K562 (cell line): ENCODE data around the gene CCDC73. TPM values are rescaled to one million over a fixed set of nuclear protein-coding genes. Genes with fewer than 3 reads are reported as not detected.

Experiments
- CCNT2 ChIP-seq: IDR thresholded peaks from 2 replicates; pipeline ENCODE4 v1.6.1; 2011; ENCODE audit warnings: borderline replicate concordance, low read depth, mild to moderate bottlenecking, moderate library complexity, mixed read lengths, low read length; ENCODE audit not compliant: insufficient read length; ENCODE audit errors: extremely low read depth
- GATAD2B ChIP-seq: fragments of 450-650 bp; IDR thresholded peaks from 2 replicates; pipeline ENCODE4 v1.6.1; 2017; ENCODE audit warnings: mild to moderate bottlenecking, borderline replicate concordance
- MCM2 ChIP-seq: fragments of 450-650 bp; IDR thresholded peaks from 2 replicates; pipeline ENCODE4 v1.6.1; 2017; ENCODE audit warnings: low read depth, mild to moderate bottlenecking
- NCOA1 ChIP-seq: fragments of 450-650 bp; IDR thresholded peaks from 2 replicates; pipeline ENCODE4 v1.6.1; 2016; ENCODE audit warnings: low read depth
- NONO ChIP-seq, 2 experiments: fragments of 200-400 bp in 1 of 2; fragments of 450-650 bp in 1 of 2; formaldehyde crosslinking in 1 of 2; IDR thresholded peaks; 2 replicates each; pipeline ENCODE4 v1.6.1; 2017; ENCODE audit warnings: low read depth in 2 of 2, mild to moderate bottlenecking in 2 of 2, moderate library complexity in 2 of 2, low read length in 1 of 2
- NUFIP1 ChIP-seq: fragments of 450-650 bp; IDR thresholded peaks from 2 replicates; pipeline ENCODE4 v1.6.1; 2018; ENCODE audit not compliant: partially characterized antibody
- PHF21A ChIP-seq: fragments of 450-650 bp; IDR thresholded peaks from 2 replicates; pipeline ENCODE4 v1.6.1; 2017; ENCODE audit warnings: low read depth, borderline replicate concordance
- RAD51 ChIP-seq: fragments of 450-650 bp; IDR thresholded peaks from 2 replicates; pipeline ENCODE4 v1.7.1; 2016; ENCODE audit warnings: low read depth, mild to moderate bottlenecking, borderline replicate concordance
- SIX5 ChIP-seq, 2 experiments: IDR thresholded peaks; 2 replicates each; pipeline ENCODE4 v1.6.1; 2011; ENCODE audit warnings: low read length in 2 of 2, borderline replicate concordance in 1 of 2, low read depth in 1 of 2, mild to moderate bottlenecking in 1 of 2, moderate library complexity in 1 of 2; ENCODE audit not compliant: insufficient read depth in 1 of 2
- STAT5A ChIP-seq: IDR thresholded peaks from 2 replicates; pipeline ENCODE4 v1.6.1; 2012; ENCODE audit warnings: low read length, inconsistent platforms, borderline replicate concordance
- TFAM ChIP-seq: fragments of 250-450 bp; sonication (Bioruptor Pico); conservative IDR thresholded peaks from 2 replicates; pipeline ENCODE4 v1.5.0; 2021; ENCODE audit warnings: mild to moderate bottlenecking, moderate library complexity
- TOE1 ChIP-seq, 2 experiments: fragments of 450-650 bp in 1 of 2; sonication (generic) in 1 of 2; formaldehyde crosslinking in 1 of 2; IDR thresholded peaks; 2 replicates each; pipeline versions ENCODE4 v1.7.1 to v1.8.0; 2016 to 2022; ENCODE audit warnings: borderline replicate concordance in 2 of 2, mild to moderate bottlenecking in 2 of 2, antibody characterized with exemption in 1 of 2, inconsistent platforms in 1 of 2, low read depth in 1 of 2, missing genetic modification reagents in 1 of 2, moderate library complexity in 1 of 2
- ZHX1 ChIP-seq: fragments of 150-350 bp; conservative IDR thresholded peaks from 2 replicates; pipeline ENCODE4 v1.6.1; 2014; ENCODE audit warnings: low read length
- ZNF224 ChIP-seq: sonication (generic); formaldehyde crosslinking; IDR thresholded peaks from 2 replicates; pipeline ENCODE4 v1.8.0; 2022; ENCODE audit warnings: mild to moderate bottlenecking, missing genetic modification reagents
- ZNF318 ChIP-seq, 2 experiments: fragments of 450-650 bp; IDR thresholded peaks; 2 replicates each; pipeline ENCODE4 v1.6.1; 2016; ENCODE audit warnings: mild to moderate bottlenecking in 2 of 2, borderline replicate concordance in 1 of 2, low read depth in 1 of 2, moderate library complexity in 1 of 2
- polyA plus RNA-seq, 8 experiments: library from polyadenylated mRNA; depleted of rRNA in 4 of 8; stranded (reverse) in 5 of 8; unstranded in 3 of 8; fragments of >200 nt; fragmentation: Nextera tagmentation in 2 of 8; fragmentation: Illumina TruSeq in 1 of 8; extraction: Ambion mirVana in 2 of 8; extraction: Trizol in 1 of 8; gene quantifications; 2 replicates each; pipeline versions ENCODE4 v1.2.1 to v1.2.3, GENCODE V29; 2011 to 2014; ENCODE audit warnings: inconsistent platforms in 1 of 8, missing spikeins in 1 of 8
- total RNA-seq, 7 experiments: library from RNA; depleted of rRNA in 6 of 7; stranded (reverse); fragments of >200 nt in 6 of 7; fragmentation: Illumina TruSeq in 2 of 7; extraction: Trizol in 2 of 7; gene quantifications; 2 replicates each; pipeline versions ENCODE4 v1.2.1 to v1.2.3, GENCODE V29; 2011 to 2021; ENCODE audit warnings: low replicate concordance in 1 of 7

CCDC73 gene
- total and polyA plus RNA-seq, 9 of the 15 experiments (the other 6 are each of a cell fraction or from before 2014, with no cell fraction given): 0.20 to 0.21 TPM; not detected in 7

GRCh38 chr11:32583459-32584271 lies 210.8 kb downstream of the CCDC73 start, which contains the start of gene EIF3M (continued):
- TF ChIP-seq GATAD2B: no peak
- TF ChIP-seq NUFIP1: no peak
- TF ChIP-seq ZNF224 (CRISPR knock-in tag): no peak
- TF ChIP-seq PHF21A: no peak
- TF ChIP-seq CCNT2: peak; percentile 86
- no peak for TF ChIP-seq NONO (IDR thresholded peaks at IDR 0.05; ENCODE audit: low read depth in 2 of 2, low read length in 1 of 2)
- TF ChIP-seq TOE1 (IDR thresholded peaks at IDR 0.05; ENCODE audit: borderline replicate concordance): 0 out of 2 replicates have a peak, but pooled peaks have one; percentile 35
- TF ChIP-seq TOE1 (CRISPR knock-in tag; IDR thresholded peaks at IDR 0.05; ENCODE audit: borderline replicate concordance, low read depth): no peak
- peak; percentile 16 to 35; a peak in 1 of 4 replicates for TF ChIP-seq SIX5 (IDR thresholded peaks at IDR 0.05; ENCODE audit: borderline replicate concordance in 1 of 2, insufficient read depth in 1 of 2, low read depth in 1 of 2, low read length in 2 of 2)
- no peak for TF ChIP-seq MCM2
- TF ChIP-seq STAT5A: no peak
- no peak for TF ChIP-seq RAD51
- TF ChIP-seq NCOA1: peak; percentile 17; the same call in 1 of the 2 replicates
- no peak for TF ChIP-seq ZNF318 (IDR thresholded peaks at IDR 0.05; ENCODE audit: borderline replicate concordance in 1 of 2, low read depth in 1 of 2)
- no peak for TF ChIP-seq ZHX1
- no peak for TF ChIP-seq TFAM (CRISPR knock-in tag)
